Panc1 (cell line): ENCODE results near the gene AKAP9. TPM values are rescaled to one million over a fixed set of nuclear protein-coding genes. Genes with fewer than 3 reads are reported as not detected.

Experiments
- ATAC-seq: fragments of 200-7000 bp; cut with Tn5 transposase; 2 replicates; pipeline ENCODE4 v1.9.1; 2020; ENCODE audit warnings: mild to moderate bottlenecking, moderate library complexity
- BruUV-seq: library from RNA; stranded (reverse); fragments of 400-500 nt; replicated peaks from 2 replicates; lab custom pipeline; 2021; lab: Mats Ljungman, UMichigan
- CTCF ChIA-PET: fragments of 300-600 bp; sonication (Branson Sonifier 250); formaldehyde crosslinking; loops from one replicate; lab custom pipeline; 2022; ENCODE audit warnings: antibody characterized with exemption; lab: Charles Lee
- POLR2A ChIA-PET: fragments of 300-600 bp; sonication (Branson Sonifier 250); formaldehyde crosslinking; loops from one replicate; lab custom pipeline; 2022; ENCODE audit warnings: antibody characterized with exemption; lab: Charles Lee
- DNase-seq: peaks from one replicate; pipeline ENCODE4 v3.0.0-alpha.2; 2010; ENCODE audit warnings: low read depth, low spot score
- H3K27ac ChIP-seq: 2 replicates; pipeline ENCODE4 v1.5.1; 2011; ENCODE audit warnings: mild to moderate bottlenecking, low read length, inconsistent platforms
- H3K27me3 ChIP-seq: fragments of 200-500 bp; sonication (Bioruptor generic); 2 replicates; pipeline ENCODE4 v1.6.0; 2014; ENCODE audit warnings: low read length, inconsistent platforms; ENCODE audit not compliant: control insufficient read depth, insufficient read depth
- H3K36me3 ChIP-seq: fragments of 200-500 bp; sonication (Bioruptor generic); 2 replicates; pipeline ENCODE4 v1.5.1; 2014; ENCODE audit warnings: inconsistent platforms, mild to moderate bottlenecking, low read length, moderate library complexity; ENCODE audit not compliant: control insufficient read depth, insufficient read depth
- H3K4me1 ChIP-seq: 2 replicates; pipeline ENCODE4 v1.5.1; 2011; ENCODE audit warnings: inconsistent platforms, mild to moderate bottlenecking, low read length, moderate library complexity; ENCODE audit not compliant: control insufficient read depth, insufficient read depth
- H3K4me3 ChIP-seq, 2 experiments: 2 replicates each; pipeline ENCODE4 v1.5.1; 2011 to 2012; ENCODE audit warnings: low read depth in 2 of 2, low read length in 2 of 2, mild to moderate bottlenecking in 2 of 2, inconsistent platforms in 1 of 2, moderate library complexity in 1 of 2
- H3K9me3 ChIP-seq: fragments of 200-500 bp; sonication (Bioruptor generic); 2 replicates; pipeline ENCODE4 v1.5.1; 2014; ENCODE audit warnings: low read depth, mild to moderate bottlenecking, inconsistent platforms, low read length, moderate library complexity; ENCODE audit not compliant: control insufficient read depth, insufficient read depth
- POLR2AphosphoS5 ChIP-seq: IDR thresholded peaks from 2 replicates; pipeline ENCODE4 v1.6.1; 2012; ENCODE audit warnings: mild to moderate bottlenecking, low read depth, low read length, moderate library complexity
- REST ChIP-seq, 2 experiments: IDR thresholded peaks; 2 replicates each; pipeline ENCODE4 v1.6.1; 2011 to 2012; ENCODE audit warnings: low read depth in 2 of 2, control low read depth in 1 of 2, low read length in 1 of 2, mild to moderate bottlenecking in 1 of 2, moderate library complexity in 1 of 2; ENCODE audit not compliant: insufficient read depth in 1 of 2
- SIN3A ChIP-seq: IDR thresholded peaks from 2 replicates; pipeline ENCODE4 v1.6.1; 2012; ENCODE audit warnings: low read depth, mild to moderate bottlenecking, low read length, moderate library complexity, borderline replicate concordance; ENCODE audit not compliant: insufficient read depth
- TCF7L2 ChIP-seq: IDR thresholded peaks from 2 replicates; pipeline ENCODE4 v1.6.1; 2011; ENCODE audit warnings: mild to moderate bottlenecking, low read depth, low read length, inconsistent platforms
- in situ Hi-C: cut with HindIII; loops from 2 replicates; pipeline ENCODE4 v1.10.0; 2016; ENCODE audit warnings: low sequenced_read_pairs, low pct_unique_long_range_greater_than_20kb
- intact Hi-C: fragments of 100-400 bp; cut with micrococcal nuclease; formaldehyde crosslinking; loops from one replicate; pipeline ENCODE4 v1.10.0; 2022; ENCODE audit not compliant: unreplicated experiment
- total RNA-seq: library from RNA; stranded (reverse); gene quantifications from one replicate; pipeline ENCODE4 v1.2.1, GENCODE V29; 2021; ENCODE audit not compliant: unreplicated experiment
- TF ChIP-seq, protein P1 (sequence below): fragments of 450-650 bp; IDR thresholded peaks from 2 replicates; pipeline ENCODE4 v1.5.1; 2017; ENCODE audit warnings: mild to moderate bottlenecking

The AKAP9 gene
- total RNA-seq, 1 experiment from 2014 or later, result 31.6 TPM

DNA sequence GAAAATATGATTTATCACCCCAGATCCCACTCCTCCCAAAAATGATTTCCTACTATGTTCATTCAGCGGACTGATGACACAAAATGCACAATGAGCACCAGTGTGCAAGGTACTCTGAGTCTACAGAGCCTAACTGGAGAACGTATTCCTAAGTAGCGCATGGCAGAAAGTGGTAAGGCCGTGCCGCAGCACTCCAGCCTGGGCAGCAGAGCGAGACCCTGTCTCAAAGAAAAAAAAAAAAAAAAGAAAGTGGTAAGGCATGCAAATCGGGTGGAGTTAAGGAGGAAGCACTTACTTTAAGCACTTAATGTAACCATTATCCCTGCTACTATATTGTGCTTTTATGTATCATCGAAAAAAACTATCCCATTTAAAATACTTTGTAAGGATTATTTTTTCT lies 168.2 kb downstream of the AKAP9 start:
- DNase-seq, result no peak
- no peak overlapping the region for H3K4me3 ChIP-seq
- no peaks in the 10 kb centered on the region for H3K4me1 ChIP-seq
- no TSS peak for BruUV-seq
- H3K27ac ChIP-seq, result no peak overlapping the region
- intact Hi-C loops (no loop called here), in situ Hi-C loops (no loop called here)
- no peak for ATAC-seq
- no peaks in the 10 kb centered on the region for H3K9me3 ChIP-seq
- no peaks in the 10 kb centered on the region; the same call in 1 of the 2 replicates for H3K36me3 ChIP-seq
- CTCF ChIA-PET, result no interaction called here
- TF ChIP-seq, protein P1, sequence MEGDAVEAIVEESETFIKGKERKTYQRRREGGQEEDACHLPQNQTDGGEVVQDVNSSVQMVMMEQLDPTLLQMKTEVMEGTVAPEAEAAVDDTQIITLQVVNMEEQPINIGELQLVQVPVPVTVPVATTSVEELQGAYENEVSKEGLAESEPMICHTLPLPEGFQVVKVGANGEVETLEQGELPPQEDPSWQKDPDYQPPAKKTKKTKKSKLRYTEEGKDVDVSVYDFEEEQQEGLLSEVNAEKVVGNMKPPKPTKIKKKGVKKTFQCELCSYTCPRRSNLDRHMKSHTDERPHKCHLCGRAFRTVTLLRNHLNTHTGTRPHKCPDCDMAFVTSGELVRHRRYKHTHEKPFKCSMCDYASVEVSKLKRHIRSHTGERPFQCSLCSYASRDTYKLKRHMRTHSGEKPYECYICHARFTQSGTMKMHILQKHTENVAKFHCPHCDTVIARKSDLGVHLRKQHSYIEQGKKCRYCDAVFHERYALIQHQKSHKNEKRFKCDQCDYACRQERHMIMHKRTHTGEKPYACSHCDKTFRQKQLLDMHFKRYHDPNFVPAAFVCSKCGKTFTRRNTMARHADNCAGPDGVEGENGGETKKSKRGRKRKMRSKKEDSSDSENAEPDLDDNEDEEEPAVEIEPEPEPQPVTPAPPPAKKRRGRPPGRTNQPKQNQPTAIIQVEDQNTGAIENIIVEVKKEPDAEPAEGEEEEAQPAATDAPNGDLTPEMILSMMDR, result no peak
- TF ChIP-seq TCF7L2, result no peak
- TF ChIP-seq POLR2AphosphoS5, result no peak
- no peak for TF ChIP-seq REST (IDR thresholded peaks at IDR 0.05; ENCODE audit: insufficient read depth in 1 of 2, low read depth in 2 of 2, low read length in 1 of 2)
- TF ChIP-seq SIN3A, result no peak
- no peaks in the 10 kb centered on the region for H3K27me3 ChIP-seq
- POLR2A ChIA-PET, result no interaction called here

DNA sequence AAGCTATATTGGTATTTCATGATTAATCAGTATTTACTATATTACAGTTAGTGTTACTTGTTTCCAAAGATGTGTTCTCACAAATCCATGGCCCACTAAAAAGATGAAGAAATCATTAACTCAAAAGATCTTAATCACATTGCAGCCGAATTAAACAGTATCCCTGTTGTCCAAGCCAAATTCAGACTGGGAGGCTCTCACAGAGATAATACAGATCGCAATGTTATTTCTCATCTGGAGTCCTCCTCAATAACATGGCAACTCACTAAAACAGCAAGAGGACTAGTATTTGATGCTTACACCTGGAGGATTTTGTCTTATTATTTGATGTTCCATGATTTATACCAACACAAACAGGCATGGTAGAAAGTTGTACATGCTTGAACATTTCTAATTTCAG lies 170.2 kb downstream of the AKAP9 start:
- Histone ChIP-seq H3K27ac (no peak overlapping the region), H3K36me3 (peaks cover 4% of the 10 kb centered on the region), H3K4me3 (no peak overlapping the region), H3K9me3 (no peaks in the 10 kb centered on the region), H3K4me1 (no peaks in the 10 kb centered on the region), H3K27me3 (no peaks in the 10 kb centered on the region)
- intact Hi-C loops (no loop called here), in situ Hi-C loops (no loop called here)
- TF ChIP-seq, protein P1, result no peak
- TF ChIP-seq TCF7L2, result no peak
- TF ChIP-seq POLR2AphosphoS5, result no peak
- ATAC-seq, result no peak
- CTCF ChIA-PET, result no interaction called here
- POLR2A ChIA-PET, result no interaction called here
- BruUV-seq, result no TSS peak
- DNase-seq, result no peak
